ENCODE results near the gene ATP1B2.
A peak's percentile ranks its signal among the peaks of the same experiment; 100 is the strongest.

The ATP1B2 gene

DNA sequence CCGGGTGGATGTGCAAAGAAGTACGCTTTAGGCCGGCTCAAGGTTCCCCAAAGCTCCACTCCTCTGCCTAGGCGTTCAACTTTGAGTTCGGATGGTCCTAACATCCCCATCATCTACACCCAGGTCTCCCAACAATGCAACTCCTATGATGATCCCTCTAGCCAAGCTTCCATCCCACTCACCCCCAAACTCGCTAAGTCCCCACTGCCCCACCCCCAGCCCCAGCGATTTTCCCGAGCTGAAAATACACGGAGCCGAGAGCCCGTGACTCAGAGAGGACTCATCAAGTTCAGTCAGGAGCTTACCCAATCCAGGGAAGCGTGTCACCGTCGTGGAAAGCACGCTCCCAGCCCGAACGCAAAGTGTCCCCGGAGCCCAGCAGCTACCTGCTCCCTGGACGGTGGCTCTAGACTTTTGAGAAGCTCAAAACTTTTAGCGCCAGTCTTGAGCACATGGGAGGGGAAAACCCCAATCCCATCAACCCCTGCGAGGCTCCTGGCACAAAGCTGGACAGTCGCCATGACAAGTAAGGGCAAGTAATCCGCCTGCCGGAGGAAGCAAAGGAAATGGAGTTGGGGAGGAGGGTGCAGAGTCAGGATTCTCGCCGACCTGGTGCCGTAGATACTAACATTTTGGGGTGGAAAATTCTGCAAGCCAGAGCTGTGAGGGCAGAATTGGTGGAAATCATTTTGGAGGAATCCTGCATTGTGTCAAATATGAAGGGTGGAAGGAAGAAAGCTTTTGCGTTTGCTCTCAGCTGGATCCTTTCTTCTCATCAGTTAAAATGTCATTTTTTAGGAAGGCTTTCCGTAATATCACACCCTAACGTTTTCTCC is 36.6 kb downstream of the ATP1B2 start, which contains the start of gene TP53:
Gene TP53 (minus strand): TSS at position 419 of the 836 bp plus-strand sequence. CDS start 10,896 bp downstream, outside the sequence.
- peaks cover 45% of the 10 kb centered on the region for H3K4me1 ChIP-seq (ENCODE audit: insufficient read depth, low read length)
- H3K79me2 ChIP-seq (ENCODE audit: insufficient read depth, low read length), result peaks cover 65% of the 10 kb centered on the region
- H4K20me1 ChIP-seq (ENCODE audit: insufficient read depth, low read length), result peaks cover 30% of the 10 kb centered on the region
- peaks cover 34% of the 10 kb centered on the region for H3K36me3 ChIP-seq (ENCODE audit: insufficient read depth, low read length)
- H3K4me3 ChIP-seq (ENCODE audit: low read depth in 1 of 2, low read length in 2 of 2), result peak within 1 kb of the TSS; percentile 78 to 91
- H3K9ac ChIP-seq (ENCODE audit: low read depth, low read length), result peak within 1 kb of the TSS; percentile 92
- H3K9me3 ChIP-seq (ENCODE audit: insufficient read depth, low read length, severe bottlenecking), result no peaks in the 10 kb centered on the region
- H3K4me2 ChIP-seq (ENCODE audit: insufficient read depth, low read length), result peak within 1 kb of the TSS; percentile 98
- peak within 1 kb of the TSS; percentile 98 for H3K27ac ChIP-seq (ENCODE audit: low read length)
- DNase-seq (peak; percentile 94), ATAC-seq (ENCODE audit: insufficient read depth, low read depth) (peak; percentile 56)
- TF ChIP-seq, protein P1, sequence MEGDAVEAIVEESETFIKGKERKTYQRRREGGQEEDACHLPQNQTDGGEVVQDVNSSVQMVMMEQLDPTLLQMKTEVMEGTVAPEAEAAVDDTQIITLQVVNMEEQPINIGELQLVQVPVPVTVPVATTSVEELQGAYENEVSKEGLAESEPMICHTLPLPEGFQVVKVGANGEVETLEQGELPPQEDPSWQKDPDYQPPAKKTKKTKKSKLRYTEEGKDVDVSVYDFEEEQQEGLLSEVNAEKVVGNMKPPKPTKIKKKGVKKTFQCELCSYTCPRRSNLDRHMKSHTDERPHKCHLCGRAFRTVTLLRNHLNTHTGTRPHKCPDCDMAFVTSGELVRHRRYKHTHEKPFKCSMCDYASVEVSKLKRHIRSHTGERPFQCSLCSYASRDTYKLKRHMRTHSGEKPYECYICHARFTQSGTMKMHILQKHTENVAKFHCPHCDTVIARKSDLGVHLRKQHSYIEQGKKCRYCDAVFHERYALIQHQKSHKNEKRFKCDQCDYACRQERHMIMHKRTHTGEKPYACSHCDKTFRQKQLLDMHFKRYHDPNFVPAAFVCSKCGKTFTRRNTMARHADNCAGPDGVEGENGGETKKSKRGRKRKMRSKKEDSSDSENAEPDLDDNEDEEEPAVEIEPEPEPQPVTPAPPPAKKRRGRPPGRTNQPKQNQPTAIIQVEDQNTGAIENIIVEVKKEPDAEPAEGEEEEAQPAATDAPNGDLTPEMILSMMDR (IDR thresholded peaks at IDR 0.05; ENCODE audit: borderline replicate concordance, extremely low read depth, low read length, poor library complexity, severe bottlenecking), result no peak
- peak within 1 kb of the TSS; percentile 96 for H2AFZ ChIP-seq (ENCODE audit: low read depth, low read length)
- no peaks in the 10 kb centered on the region for H3K27me3 ChIP-seq (ENCODE audit: insufficient read depth, low read length, poor library complexity)

DNA sequence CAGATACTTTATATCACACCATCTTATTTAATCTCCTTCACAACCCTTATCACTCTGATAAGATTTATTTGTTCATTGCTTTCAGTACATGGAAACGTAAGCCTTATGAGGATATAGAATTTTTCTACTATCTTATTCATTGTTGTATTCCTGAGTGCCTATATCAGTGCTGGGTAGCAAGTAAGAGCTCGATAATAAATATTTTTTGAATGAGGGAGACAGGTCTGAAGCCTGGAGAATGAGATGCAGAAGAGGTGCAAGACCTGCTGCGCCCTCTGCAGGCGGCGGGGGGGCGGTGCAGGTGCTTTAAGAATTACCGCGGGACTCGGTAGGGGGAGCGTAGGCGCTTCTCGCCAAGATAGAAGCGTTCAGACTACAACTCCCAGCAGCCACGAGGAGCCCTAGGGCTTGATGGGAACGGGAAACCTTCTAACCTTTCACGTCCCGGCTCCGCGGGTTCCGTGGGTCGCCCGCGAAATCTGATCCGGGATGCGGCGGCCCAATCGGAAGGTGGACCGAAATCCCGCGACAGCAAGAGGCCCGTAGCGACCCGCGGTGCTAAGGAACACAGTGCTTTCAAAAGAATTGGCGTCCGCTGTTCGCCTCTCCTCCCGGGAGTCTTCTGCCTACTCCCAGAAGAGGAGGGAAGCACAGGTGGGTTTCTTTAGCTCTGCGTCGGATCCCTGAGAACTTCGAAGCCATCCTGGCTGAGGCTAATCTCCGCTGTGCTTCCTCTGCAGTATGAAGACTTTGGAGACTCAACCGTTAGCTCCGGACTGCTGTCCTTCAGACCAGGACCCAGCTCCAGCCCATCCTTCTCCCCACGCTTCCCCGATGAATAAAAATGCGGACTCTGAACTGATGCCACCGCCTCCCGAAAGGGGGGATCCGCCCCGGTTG is 37.4 kb downstream of the ATP1B2 start, which contains the start of gene WRAP53:
Gene WRAP53 (plus strand): TSS at position 570 of the 900 bp plus-strand sequence. CDS start 172 bp downstream, at position 742.
- Histone ChIP-seq H4K20me1 (ENCODE audit: insufficient read depth, low read length) (peaks cover 26% of the 10 kb centered on the region), H3K4me1 (ENCODE audit: insufficient read depth, low read length) (peaks cover 45% of the 10 kb centered on the region), H3K36me3 (ENCODE audit: insufficient read depth, low read length) (peaks cover 34% of the 10 kb centered on the region), H3K9me3 (ENCODE audit: insufficient read depth, low read length, severe bottlenecking) (no peaks in the 10 kb centered on the region), H3K4me3 (ENCODE audit: low read depth in 1 of 2, low read length in 2 of 2) (peak within 1 kb of the TSS; percentile 78 to 91), H3K9ac (ENCODE audit: low read depth, low read length) (peak within 1 kb of the TSS; percentile 92), H3K79me2 (ENCODE audit: insufficient read depth, low read length) (peaks cover 57% of the 10 kb centered on the region), H3K27me3 (ENCODE audit: insufficient read depth, low read length, poor library complexity) (no peaks in the 10 kb centered on the region), H3K27ac (ENCODE audit: low read length) (peak within 1 kb of the TSS; percentile 98), H3K4me2 (ENCODE audit: insufficient read depth, low read length) (peak within 1 kb of the TSS; percentile 98), H2AFZ (ENCODE audit: low read depth, low read length) (peak within 1 kb of the TSS; percentile 96)
- ATAC-seq (ENCODE audit: insufficient read depth, low read depth), result peak; percentile 88
- no peak for TF ChIP-seq EZH2 (IDR thresholded peaks at IDR 0.05; ENCODE audit: borderline replicate concordance, low read depth, low read length, severe bottlenecking)
- TF ChIP-seq, protein P1 (IDR thresholded peaks at IDR 0.05; ENCODE audit: borderline replicate concordance, extremely low read depth, low read length, poor library complexity, severe bottlenecking), result peak; percentile 100
- peak; percentile 98 for DNase-seq

DNA sequence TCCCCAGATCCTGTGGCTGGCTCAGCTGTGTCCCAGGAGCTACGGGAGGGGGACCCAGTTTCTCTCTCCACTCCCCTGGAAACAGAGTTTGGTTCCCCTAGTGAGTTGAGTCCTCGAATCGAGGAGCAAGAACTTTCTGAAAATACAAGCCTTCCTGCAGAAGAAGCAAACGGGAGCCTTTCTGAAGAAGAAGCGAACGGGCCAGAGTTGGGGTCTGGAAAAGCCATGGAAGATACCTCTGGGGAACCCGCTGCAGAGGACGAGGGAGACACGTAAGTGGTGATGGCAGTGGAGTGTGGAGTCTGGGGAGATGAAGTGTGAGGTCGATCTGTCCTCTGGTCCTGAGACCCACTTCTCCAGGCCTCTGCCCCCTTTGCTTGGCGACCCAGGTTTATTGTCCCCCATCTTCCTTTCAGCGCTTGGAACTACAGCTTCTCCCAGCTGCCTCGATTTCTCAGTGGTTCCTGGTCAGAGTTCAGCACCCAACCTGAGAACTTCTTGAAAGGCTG is 38.1 kb downstream of the ATP1B2 start:
- DNase-seq (no peak), ATAC-seq (ENCODE audit: insufficient read depth, low read depth) (no peak)
- H3K4me2 ChIP-seq (ENCODE audit: insufficient read depth, low read length), result peak overlapping the region; percentile 98
- H3K4me3 ChIP-seq (ENCODE audit: low read depth in 1 of 2, low read length in 2 of 2), result peak overlapping the region; percentile 69 to 91
- H3K36me3 ChIP-seq (ENCODE audit: insufficient read depth, low read length), result peaks cover 34% of the 10 kb centered on the region
- H3K27ac ChIP-seq (ENCODE audit: low read length), result peak overlapping the region; percentile 81
- H3K79me2 ChIP-seq (ENCODE audit: insufficient read depth, low read length), result peaks cover 50% of the 10 kb centered on the region
- TF ChIP-seq EZH2 (IDR thresholded peaks at IDR 0.05; ENCODE audit: borderline replicate concordance, low read depth, low read length, severe bottlenecking), result no peak
- TF ChIP-seq, protein P1 (IDR thresholded peaks at IDR 0.05; ENCODE audit: borderline replicate concordance, extremely low read depth, low read length, poor library complexity, severe bottlenecking), result no peak
- H4K20me1 ChIP-seq (ENCODE audit: insufficient read depth, low read length), result peaks cover 20% of the 10 kb centered on the region
- peak overlapping the region; percentile 92 for H3K9ac ChIP-seq (ENCODE audit: low read depth, low read length)
- peak overlapping the region; percentile 96 for H2AFZ ChIP-seq (ENCODE audit: low read depth, low read length)
- H3K4me1 ChIP-seq (ENCODE audit: insufficient read depth, low read length), result peaks cover 42% of the 10 kb centered on the region
- no peaks in the 10 kb centered on the region for H3K27me3 ChIP-seq (ENCODE audit: insufficient read depth, low read length, poor library complexity)
- H3K9me3 ChIP-seq (ENCODE audit: insufficient read depth, low read length, severe bottlenecking), result no peaks in the 10 kb centered on the region
